NCI-H82 treated with DMSO at 0.1 percent for 48 hours (cell line): Measurements from ENCODE around the gene NEMF.
"Not testable (repeated sequence)": the region's sequence is repeated elsewhere in the genome, so short reads cannot be mapped to it uniquely, and the experiment has no call there.

Source experiments
- DNase-seq: peaks from one replicate; lab custom pipeline; 2025; ENCODE audit not compliant: unreplicated experiment; lab: John Stamatoyannopoulos, UW

NEMF gene

GRCh38 chr14:49876563-49877127 is 24.1 kb upstream of the NEMF start:
- DNase-seq: no peak

GRCh38 chr14:49875640-49876198 is 23.1 kb upstream of the NEMF start:
- no peak for DNase-seq

GRCh38 chr14:49873548-49873947 is 21.0 kb upstream of the NEMF start:
- not testable (repeated sequence) for DNase-seq

GRCh38 chr14:49870908-49871307 is 18.3 kb upstream of the NEMF start:
- DNase-seq: no peak

- no peak for DNase-seq
These were observed 16.1 kb upstream of the NEMF start for GRCh38 chr14:49868720-49869114.

- DNase-seq: peak; percentile 87
These were observed 15.5 kb upstream of the NEMF start for GRCh38 chr14:49867831-49868719.

- DNase-seq: peak; percentile 17
These were observed 12.9 kb upstream of the NEMF start for GRCh38 chr14:49865431-49865859.

- no peak for DNase-seq
These were observed 11.1 kb upstream of the NEMF start for GRCh38 chr14:49863487-49864281.

- peak; percentile 70 for DNase-seq
These were observed 9.6 kb upstream of the NEMF start for GRCh38 chr14:49862089-49862673.

GRCh38 chr14:49861699-49862088 is 9.1 kb upstream of the NEMF start:
- DNase-seq: peak; percentile 60

GRCh38 chr14:49860988-49861698 is 8.6 kb upstream of the NEMF start:
- no peak for DNase-seq

GRCh38 chr14:49858383-49858782 is 5.8 kb upstream of the NEMF start:
- DNase-seq: peak; percentile 54

- no peak for DNase-seq
These were observed 4.9 kb upstream of the NEMF start for GRCh38 chr14:49857427-49858003.

GRCh38 chr14:49853572-49854375 is 1.2 kb upstream of the NEMF start:
- peak; percentile 61 for DNase-seq

- DNase-seq: no peak
These were observed 530 bp upstream of the NEMF start for GRCh38 chr14:49853158-49853477.

- no peak for DNase-seq
These were observed 775 bp downstream of the NEMF start for GRCh38 chr14:49851813-49852212.

GRCh38 chr14:49849213-49849847 is 3.3 kb downstream of the NEMF start:
- no peak for DNase-seq

GRCh38 chr14:49828640-49829039 is 23.9 kb downstream of the NEMF start:
- DNase-seq: no peak

GRCh38 chr14:49820176-49820575 is 32.4 kb downstream of the NEMF start:
- no peak for DNase-seq
